D721Med (cell line): ENCODE data around the gene SEMA3C.

Experiments
- DNase-seq: peaks from one replicate; pipeline ENCODE4 v3.0.0; 2011; ENCODE audit warnings: low spot score; ENCODE audit not compliant: insufficient read length
- FAIRE-seq: peaks from 2 replicates; lab custom pipeline; 2011; peaks lifted over from hg19 to GRCh38; lab: Jason Lieb, UNC
- CTCF ChIP-seq: IDR thresholded peaks from 2 replicates; pipeline ENCODE4 v1.5.1; 2012; ENCODE audit warnings: mild to moderate bottlenecking, control low read depth; ENCODE audit not compliant: insufficient read depth; ENCODE audit errors: missing control alignments

SEMA3C gene

GRCh38 chr7:80941208-80941758 lies 22.4 kb upstream of the SEMA3C start:
- FAIRE-seq (no peak), DNase-seq (no peak)
- TF ChIP-seq CTCF, result no peak

GRCh38 chr7:80940539-80941207 lies 21.8 kb upstream of the SEMA3C start:
- FAIRE-seq (no peak), DNase-seq (no peak)
- TF ChIP-seq CTCF, result no peak

GRCh38 chr7:80937336-80937735 lies 18.5 kb upstream of the SEMA3C start:
- FAIRE-seq (no peak), DNase-seq (no peak)
- TF ChIP-seq CTCF, result no peak

GRCh38 chr7:80935991-80936780 lies 17.3 kb upstream of the SEMA3C start:
- DNase-seq (no peak), FAIRE-seq (no peak)
- no peak for TF ChIP-seq CTCF

GRCh38 chr7:80934321-80934720 lies 15.5 kb upstream of the SEMA3C start:
- FAIRE-seq, result no peak
- no peak for TF ChIP-seq CTCF
- no peak for DNase-seq

GRCh38 chr7:80932536-80932935 lies 13.7 kb upstream of the SEMA3C start:
- FAIRE-seq, result no peak

More at GRCh38 chr7:80932536-80932935, 13.7 kb upstream of the SEMA3C start:
- no peak for DNase-seq
- TF ChIP-seq CTCF, result no peak
